DOHH2 (cell line): ENCODE results near the gene FABP1.

Source experiments
- EZH2phosphoT487 ChIP-seq: fragments of 200-600 bp; sonication (generic); IDR thresholded peaks from 2 replicates; pipeline ENCODE4 v1.6.1; 2017; ENCODE audit warnings: borderline replicate concordance, mild to moderate bottlenecking, antibody characterized with exemption, low read length, moderate library complexity, mixed read lengths
- TF ChIP-seq, protein P1 (sequence below): fragments of 200-600 bp; sonication (generic); IDR thresholded peaks from one replicate; pipeline ENCODE4 v1.5.1; 2014; ENCODE audit warnings: antibody characterized with exemption, mild to moderate bottlenecking, low read depth, low read length; ENCODE audit not compliant: poor library complexity, severe bottlenecking

DNA sequence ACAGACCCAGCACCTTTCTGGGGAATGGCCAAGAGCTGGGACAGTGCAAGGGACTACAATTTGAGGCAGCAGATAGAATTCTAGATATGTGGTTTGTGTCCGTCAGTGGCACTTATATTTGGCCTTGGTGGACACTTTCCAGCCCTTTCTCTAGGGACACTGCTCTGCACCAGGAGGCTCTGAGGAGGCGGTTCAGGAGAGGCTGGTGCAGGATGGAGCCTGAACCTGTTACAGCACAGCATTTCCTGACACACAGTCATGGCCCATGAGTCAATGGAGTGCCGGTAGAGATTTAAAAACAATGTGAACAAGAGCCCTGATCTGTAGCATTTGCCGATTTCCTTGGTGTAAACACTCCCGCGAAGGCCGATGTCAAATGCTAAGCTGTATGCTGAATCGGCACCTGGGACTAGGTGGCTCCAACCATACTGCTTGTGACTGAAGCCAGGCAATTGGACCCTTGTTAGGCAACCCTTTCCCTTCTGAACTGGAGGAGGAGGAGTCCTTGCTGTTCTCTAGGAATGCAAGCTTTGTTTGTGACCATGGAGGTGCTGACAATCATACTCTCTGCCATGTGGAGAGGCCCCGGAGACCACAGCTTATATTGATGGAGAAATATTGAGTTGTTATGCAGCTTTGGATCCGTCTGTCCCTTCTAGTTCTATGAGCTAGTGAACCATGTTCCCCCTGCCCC is 11.9 kb downstream of the FABP1 start:
- TF ChIP-seq, protein P1, sequence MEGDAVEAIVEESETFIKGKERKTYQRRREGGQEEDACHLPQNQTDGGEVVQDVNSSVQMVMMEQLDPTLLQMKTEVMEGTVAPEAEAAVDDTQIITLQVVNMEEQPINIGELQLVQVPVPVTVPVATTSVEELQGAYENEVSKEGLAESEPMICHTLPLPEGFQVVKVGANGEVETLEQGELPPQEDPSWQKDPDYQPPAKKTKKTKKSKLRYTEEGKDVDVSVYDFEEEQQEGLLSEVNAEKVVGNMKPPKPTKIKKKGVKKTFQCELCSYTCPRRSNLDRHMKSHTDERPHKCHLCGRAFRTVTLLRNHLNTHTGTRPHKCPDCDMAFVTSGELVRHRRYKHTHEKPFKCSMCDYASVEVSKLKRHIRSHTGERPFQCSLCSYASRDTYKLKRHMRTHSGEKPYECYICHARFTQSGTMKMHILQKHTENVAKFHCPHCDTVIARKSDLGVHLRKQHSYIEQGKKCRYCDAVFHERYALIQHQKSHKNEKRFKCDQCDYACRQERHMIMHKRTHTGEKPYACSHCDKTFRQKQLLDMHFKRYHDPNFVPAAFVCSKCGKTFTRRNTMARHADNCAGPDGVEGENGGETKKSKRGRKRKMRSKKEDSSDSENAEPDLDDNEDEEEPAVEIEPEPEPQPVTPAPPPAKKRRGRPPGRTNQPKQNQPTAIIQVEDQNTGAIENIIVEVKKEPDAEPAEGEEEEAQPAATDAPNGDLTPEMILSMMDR: no peak
- no peak for TF ChIP-seq EZH2phosphoT487
